Right atrium auricular region (tissue), 2 donors: ENCODE results near the gene FGL2. TPM values are rescaled to one million over a fixed set of nuclear protein-coding genes. Genes with fewer than 3 reads are reported as not detected.

Experiments used
- DNase-seq: peaks from one replicate; pipeline ENCODE4 v3.0.0-alpha.2; 2019; ENCODE audit warnings: low spot score
- H3K27ac ChIP-seq, 2 donors: fragments of 200-600 bp; sonication (generic); 1 replicate in 1 of 2; 2 replicates in 1 of 2; pipeline ENCODE4 v1.5.1; 2016 to 2019
- H3K27me3 ChIP-seq, 2 donors: fragments of 200-600 bp; sonication (generic); one replicate each; pipeline versions ENCODE4 v1.5.1 to v1.6.0; 2017 to 2019
- H3K36me3 ChIP-seq: fragments of 200-600 bp; sonication (generic); one replicate; pipeline ENCODE4 v1.5.1; 2016
- H3K4me1 ChIP-seq, 2 donors: fragments of 200-600 bp; sonication (generic); one replicate each; pipeline versions ENCODE4 v1.5.1 to v1.6.0; 2017 to 2019
- H3K4me3 ChIP-seq, 2 donors: fragments of 200-600 bp; sonication (generic); 1 replicate in 1 of 2; 2 replicates in 1 of 2; pipeline ENCODE4 v1.5.1; 2017 to 2019; ENCODE audit warnings: mild to moderate bottlenecking in 1 of 2, moderate library complexity in 1 of 2
- H3K9me3 ChIP-seq, 2 donors: fragments of 200-600 bp; sonication (generic); one replicate each; pipeline ENCODE4 v1.5.1; 2019
- CTCF ChIP-seq, 2 donors: fragments of 200-600 bp; sonication (generic); IDR thresholded peaks; one replicate each; pipeline ENCODE4 v1.5.1; 2019; ENCODE audit warnings: antibody characterized with exemption in 2 of 2
- total RNA-seq, 2 donors: library from RNA; depleted of rRNA; stranded (reverse); fragments of >200 nt; gene quantifications; one replicate each; pipeline ENCODE4 v1.1.0, GENCODE V29; 2016

The FGL2 gene
- total RNA-seq, 2 donors from 2014 or later: 13.3 to 18.0 TPM

DNA sequence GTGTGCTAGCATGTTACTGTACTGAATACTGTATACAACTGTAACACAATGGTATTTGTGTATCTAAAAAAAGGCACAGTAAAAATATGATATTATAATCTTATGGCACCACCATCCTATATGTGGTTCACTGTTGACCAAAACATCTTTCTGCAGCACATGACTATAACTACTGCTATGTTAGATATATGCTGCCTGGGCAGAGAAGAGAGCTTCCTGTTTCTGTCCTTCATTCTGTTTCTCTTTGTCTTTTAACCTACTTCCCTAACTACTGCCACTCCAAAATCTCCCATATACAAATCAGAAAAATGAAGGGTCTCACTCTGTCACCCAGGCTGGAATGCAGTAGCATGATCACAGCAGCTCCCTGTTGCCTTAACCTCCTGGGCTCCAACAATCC is 8.8 kb upstream of the FGL2 start:
- TF ChIP-seq CTCF (IDR thresholded peaks at IDR 0.05): no peak
- H3K4me1 ChIP-seq: no peaks in the 10 kb centered on the region
- H3K9me3 ChIP-seq: peaks cover 0 to 11% of the 10 kb centered on the region in 2 donors
- H3K4me3 ChIP-seq: no peak overlapping the region
- H3K36me3 ChIP-seq: no peaks in the 10 kb centered on the region
- H3K27me3 ChIP-seq: no peaks in the 10 kb centered on the region
- no peak overlapping the region for H3K27ac ChIP-seq
- no peak for DNase-seq

DNA sequence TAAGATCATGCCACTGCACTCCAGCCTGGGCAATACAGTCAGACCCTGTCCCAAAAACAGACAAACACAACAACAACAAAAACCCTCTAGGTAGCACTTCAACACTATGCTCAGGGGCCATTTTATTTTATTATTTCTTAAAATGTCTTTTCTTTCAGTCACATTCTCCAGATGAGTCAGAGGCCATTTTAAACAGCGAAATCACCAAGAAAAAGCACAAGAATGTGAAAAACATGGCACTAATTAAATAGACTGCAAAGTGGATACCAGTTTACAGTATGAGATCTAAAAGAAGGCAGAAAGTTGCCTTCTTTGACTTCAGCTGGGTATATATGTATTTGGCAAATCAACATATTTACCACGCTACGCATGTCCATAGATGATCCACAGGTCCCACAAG is 6.1 kb upstream of the FGL2 start:
- no peak for TF ChIP-seq CTCF (IDR thresholded peaks at IDR 0.05)
- H3K27me3 ChIP-seq: no peaks in the 10 kb centered on the region
- no peaks in the 10 kb centered on the region for H3K36me3 ChIP-seq
- H3K4me3 ChIP-seq: no peak overlapping the region
- no peaks in the 10 kb centered on the region for H3K4me1 ChIP-seq
- no peak overlapping the region for H3K27ac ChIP-seq
- peaks cover 0 to 11% of the 10 kb centered on the region in 2 donors for H3K9me3 ChIP-seq
- DNase-seq: no peak

DNA sequence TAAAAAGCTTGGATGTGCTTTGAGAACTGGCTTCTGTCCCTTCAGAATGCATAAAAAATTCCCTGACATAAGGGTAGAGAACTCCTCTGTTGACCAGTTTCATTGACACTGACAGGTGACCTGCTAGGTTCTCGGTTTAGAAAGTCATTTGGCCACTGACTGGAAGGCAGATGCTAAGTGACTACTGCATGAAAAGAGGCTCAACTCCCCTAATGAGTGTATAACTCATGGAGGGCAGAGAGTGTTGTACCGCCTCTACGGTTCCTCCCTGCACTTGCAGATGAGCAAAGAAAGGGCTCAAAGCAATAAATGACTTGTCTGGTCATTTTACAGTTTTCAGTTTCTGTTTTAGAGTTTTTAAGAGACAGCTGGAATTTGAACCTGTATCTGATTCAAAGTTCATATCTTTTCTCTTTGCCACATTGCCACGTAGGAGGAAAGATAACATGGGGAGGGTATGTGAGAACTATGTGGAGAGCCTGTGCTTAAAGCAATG is 2.9 kb upstream of the FGL2 start:
- H3K27ac ChIP-seq: no peak overlapping the region
- no peak for DNase-seq
- no peaks in the 10 kb centered on the region for H3K9me3 ChIP-seq
- no peaks in the 10 kb centered on the region for H3K27me3 ChIP-seq
- peaks cover 0 to 6% of the 10 kb centered on the region in 2 donors for H3K4me1 ChIP-seq
- TF ChIP-seq CTCF (IDR thresholded peaks at IDR 0.05): no peak
- no peaks in the 10 kb centered on the region for H3K36me3 ChIP-seq
- no peak overlapping the region for H3K4me3 ChIP-seq

GRCh38 chr7:77200542-77200941 is 923 bp upstream of the FGL2 start:
- Histone ChIP-seq H3K4me1 (peaks cover 0 to 6% of the 10 kb centered on the region in 2 donors), H3K4me3 (no peak overlapping the region), H3K27ac (peak overlapping the region in 1 of 2 donors; percentile 6), H3K36me3 (no peaks in the 10 kb centered on the region), H3K9me3 (no peaks in the 10 kb centered on the region), H3K27me3 (no peaks in the 10 kb centered on the region)
- DNase-seq: no peak
- TF ChIP-seq CTCF (IDR thresholded peaks at IDR 0.05): no peak

- Histone ChIP-seq H3K4me1 (peaks cover 0 to 6% of the 10 kb centered on the region in 2 donors), H3K27ac (peak overlapping the region in 1 of 2 donors; percentile 5), H3K27me3 (no peaks in the 10 kb centered on the region), H3K4me3 (peak overlapping the region in 1 of 2 donors; percentile 50), H3K36me3 (no peaks in the 10 kb centered on the region), H3K9me3 (no peaks in the 10 kb centered on the region)
- no peak for TF ChIP-seq CTCF (IDR thresholded peaks at IDR 0.05)
- no peak for DNase-seq
Observed at GRCh38 chr7:77197141-77197540, 2.5 kb downstream of the FGL2 start.
